Upper lobe of left lung (tissue), 6 donors: ENCODE data around the gene KIRREL1. TPM values are rescaled to one million over a fixed set of nuclear protein-coding genes. Genes with fewer than 3 reads are reported as not detected.
A peak's percentile ranks its signal among the peaks of the same experiment; 100 is the strongest.

Experiments used
- ATAC-seq, 2 donors: fragments of 200-7000 bp; cut with Tn5 transposase; one replicate each; pipeline ENCODE4 v1.9.1; 2022; ENCODE audit warnings: mild to moderate bottlenecking in 2 of 2, moderate library complexity in 2 of 2; ENCODE audit not compliant: low FRiP score in 2 of 2
- DNase-seq, 2 donors: peaks; one replicate each; pipeline ENCODE4 v3.0.0-alpha.2; 2019 to 2020
- H3K27ac ChIP-seq, 4 donors: fragments of 200-600 bp; sonication (generic); one replicate each; pipeline ENCODE4 v1.5.1; 2016 to 2019
- H3K27me3 ChIP-seq, 4 donors: fragments of 200-600 bp; sonication (generic); one replicate each; pipeline ENCODE4 v1.5.1; 2017 to 2019
- H3K36me3 ChIP-seq, 4 donors: fragments of 200-600 bp; sonication (generic); one replicate each; pipeline ENCODE4 v1.5.1; 2016 to 2019
- H3K4me1 ChIP-seq, 4 donors: fragments of 200-600 bp; sonication (generic); one replicate each; pipeline ENCODE4 v1.5.1; 2018 to 2019
- H3K4me3 ChIP-seq, 4 donors: fragments of 200-600 bp; sonication (generic); one replicate each; pipeline ENCODE4 v1.5.1; 2017 to 2019; ENCODE audit warnings: mild to moderate bottlenecking in 2 of 4, moderate library complexity in 1 of 4
- H3K9me3 ChIP-seq, 4 donors: fragments of 200-600 bp; sonication (generic); one replicate each; pipeline ENCODE4 v1.5.1; 2018 to 2019
- EP300 ChIP-seq, 4 donors: sonication (generic); formaldehyde crosslinking; IDR thresholded peaks; one replicate each; pipeline ENCODE4 v1.5.1; 2017; ENCODE audit warnings: antibody characterized with exemption in 4 of 4, control low read depth in 2 of 4
- POLR2A ChIP-seq, 4 donors: fragments of 450-650 bp; IDR thresholded peaks; one replicate each; pipeline ENCODE4 v1.5.1; 2016 to 2017; ENCODE audit warnings: antibody characterized with exemption in 4 of 4, mild to moderate bottlenecking in 2 of 4
- POLR2AphosphoS5 ChIP-seq, 2 donors: sonication (generic); formaldehyde crosslinking; IDR thresholded peaks; one replicate each; pipeline ENCODE4 v1.5.1; 2017; ENCODE audit warnings: antibody characterized with exemption in 2 of 2
- WGBS, 2 donors: methylation state at CpG; one replicate each; pipeline ENCODE4 v1.1.5; 2017 to 2018; 5-methylcytosine and 5-hydroxymethylcytosine counted together
- total RNA-seq, 6 donors: library from RNA; depleted of rRNA in 4 of 6; stranded (reverse); fragments of >200 nt in 4 of 6; gene quantifications; one replicate each; pipeline versions ENCODE4 v1.1.0 to v1.2.1, GENCODE V29; 2016 to 2021
- TF ChIP-seq, protein P1 (sequence below), 6 experiments: fragments of 450-650 bp in 4 of 6; fragments of 200-600 bp in 2 of 6; sonication (generic) in 2 of 6; IDR thresholded peaks; one replicate each; pipeline ENCODE4 v1.5.1; 2016 to 2019; ENCODE audit warnings: antibody characterized with exemption in 6 of 6
- donor health status: DM: no; HTN: no; CAD: no; lungs with moderate emphysema.
- donor health status: DM: no; HTN: yes; CAD: no; lungs with severe emphysema.

Gene KIRREL1
- total RNA-seq, 6 donors from 2014 or later: 16.9 to 40.6 (median 25.8) TPM

GRCh38 chr1:157968946-157969345 lies 24.5 kb upstream of the KIRREL1 start:
- Histone ChIP-seq H3K27me3 (no peaks in the 10 kb centered on the region), H3K4me3 (no peak overlapping the region), H3K9me3 (no peaks in the 10 kb centered on the region), H3K4me1 (peaks cover 0 to 9% (median 3%) of the 10 kb centered on the region in 4 donors), H3K36me3 (no peaks in the 10 kb centered on the region), H3K27ac (peak overlapping the region in 2 of 4 donors; percentile 10 to 55)
- DNase-seq (no peak), ATAC-seq (peak in 1 of 2 donors; percentile 20)
- TF ChIP-seq POLR2AphosphoS5 (IDR thresholded peaks at IDR 0.05) (no peak), EP300 (IDR thresholded peaks at IDR 0.05) (no peak), POLR2A (IDR thresholded peaks at IDR 0.05) (no peak)
- TF ChIP-seq, protein P1, sequence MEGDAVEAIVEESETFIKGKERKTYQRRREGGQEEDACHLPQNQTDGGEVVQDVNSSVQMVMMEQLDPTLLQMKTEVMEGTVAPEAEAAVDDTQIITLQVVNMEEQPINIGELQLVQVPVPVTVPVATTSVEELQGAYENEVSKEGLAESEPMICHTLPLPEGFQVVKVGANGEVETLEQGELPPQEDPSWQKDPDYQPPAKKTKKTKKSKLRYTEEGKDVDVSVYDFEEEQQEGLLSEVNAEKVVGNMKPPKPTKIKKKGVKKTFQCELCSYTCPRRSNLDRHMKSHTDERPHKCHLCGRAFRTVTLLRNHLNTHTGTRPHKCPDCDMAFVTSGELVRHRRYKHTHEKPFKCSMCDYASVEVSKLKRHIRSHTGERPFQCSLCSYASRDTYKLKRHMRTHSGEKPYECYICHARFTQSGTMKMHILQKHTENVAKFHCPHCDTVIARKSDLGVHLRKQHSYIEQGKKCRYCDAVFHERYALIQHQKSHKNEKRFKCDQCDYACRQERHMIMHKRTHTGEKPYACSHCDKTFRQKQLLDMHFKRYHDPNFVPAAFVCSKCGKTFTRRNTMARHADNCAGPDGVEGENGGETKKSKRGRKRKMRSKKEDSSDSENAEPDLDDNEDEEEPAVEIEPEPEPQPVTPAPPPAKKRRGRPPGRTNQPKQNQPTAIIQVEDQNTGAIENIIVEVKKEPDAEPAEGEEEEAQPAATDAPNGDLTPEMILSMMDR (IDR thresholded peaks at IDR 0.05): no peak
- WGBS, 2 donors: 48 to 60% methylated on average over 2 of the region's 2 CpGs

DNA sequence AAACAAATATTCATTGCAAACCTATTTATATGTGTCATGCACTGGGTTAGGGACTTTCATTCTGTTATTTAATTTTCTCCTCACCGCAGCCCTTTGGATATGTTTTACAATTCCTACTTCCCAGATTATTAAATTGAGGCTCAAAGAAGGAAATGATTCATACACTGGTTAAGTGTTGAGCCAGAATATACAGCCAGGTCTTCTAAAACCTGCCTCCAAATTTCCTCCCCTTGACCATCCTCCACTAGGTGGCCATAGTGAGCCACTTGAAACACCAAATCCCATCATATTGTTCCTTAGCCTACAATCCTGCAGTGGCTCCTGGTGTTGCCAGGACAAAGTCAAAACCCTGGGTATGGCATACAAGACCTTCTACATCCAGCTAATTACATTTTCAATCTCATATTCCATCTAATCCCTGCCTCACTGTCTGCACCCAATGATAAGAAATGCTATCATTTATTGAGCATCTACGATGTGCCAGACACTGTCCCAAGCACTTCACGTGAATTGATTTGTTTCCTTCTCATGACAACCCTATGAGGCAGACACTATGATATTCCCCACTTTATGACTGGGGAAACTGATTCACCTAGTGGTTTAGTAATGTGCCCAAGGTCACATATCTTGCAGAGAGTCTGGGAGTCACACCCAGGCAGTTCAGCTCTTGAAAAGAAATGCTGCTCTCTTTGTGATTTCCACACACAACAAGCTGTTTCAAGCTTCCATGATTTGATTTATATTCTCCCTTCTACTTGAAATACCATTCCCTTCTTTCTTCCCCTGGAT lies 23.6 kb upstream of the KIRREL1 start:
- DNase-seq (no peak), ATAC-seq (peak; percentile 63 to 82)
- Histone ChIP-seq H3K36me3 (no peaks in the 10 kb centered on the region), H3K27ac (no peak overlapping the region), H3K4me3 (no peak overlapping the region), H3K27me3 (no peaks in the 10 kb centered on the region), H3K4me1 (peaks cover 0 to 9% (median 3%) of the 10 kb centered on the region in 4 donors), H3K9me3 (no peaks in the 10 kb centered on the region)
- TF ChIP-seq POLR2A (IDR thresholded peaks at IDR 0.05): no peak
- TF ChIP-seq EP300 (IDR thresholded peaks at IDR 0.05): no peak
- TF ChIP-seq, protein P1 (IDR thresholded peaks at IDR 0.05): peak; percentile 31 to 67 (median 52)
- whole genome bisulfite sequencing, 2 donors: 71% methylated on average over 3 of the region's 3 CpGs

GRCh38 chr1:157971769-157972168 lies 21.7 kb upstream of the KIRREL1 start:
- Histone ChIP-seq H3K9me3 (no peaks in the 10 kb centered on the region), H3K27ac (no peak overlapping the region), H3K27me3 (no peaks in the 10 kb centered on the region), H3K4me3 (no peak overlapping the region), H3K36me3 (no peaks in the 10 kb centered on the region), H3K4me1 (peaks cover 0 to 9% (median 3%) of the 10 kb centered on the region in 4 donors)
- no peak for ATAC-seq
- DNase-seq: no peak
- TF ChIP-seq POLR2A (IDR thresholded peaks at IDR 0.05) (no peak), EP300 (IDR thresholded peaks at IDR 0.05) (no peak)
- TF ChIP-seq, protein P1 (IDR thresholded peaks at IDR 0.05): no peak

DNA sequence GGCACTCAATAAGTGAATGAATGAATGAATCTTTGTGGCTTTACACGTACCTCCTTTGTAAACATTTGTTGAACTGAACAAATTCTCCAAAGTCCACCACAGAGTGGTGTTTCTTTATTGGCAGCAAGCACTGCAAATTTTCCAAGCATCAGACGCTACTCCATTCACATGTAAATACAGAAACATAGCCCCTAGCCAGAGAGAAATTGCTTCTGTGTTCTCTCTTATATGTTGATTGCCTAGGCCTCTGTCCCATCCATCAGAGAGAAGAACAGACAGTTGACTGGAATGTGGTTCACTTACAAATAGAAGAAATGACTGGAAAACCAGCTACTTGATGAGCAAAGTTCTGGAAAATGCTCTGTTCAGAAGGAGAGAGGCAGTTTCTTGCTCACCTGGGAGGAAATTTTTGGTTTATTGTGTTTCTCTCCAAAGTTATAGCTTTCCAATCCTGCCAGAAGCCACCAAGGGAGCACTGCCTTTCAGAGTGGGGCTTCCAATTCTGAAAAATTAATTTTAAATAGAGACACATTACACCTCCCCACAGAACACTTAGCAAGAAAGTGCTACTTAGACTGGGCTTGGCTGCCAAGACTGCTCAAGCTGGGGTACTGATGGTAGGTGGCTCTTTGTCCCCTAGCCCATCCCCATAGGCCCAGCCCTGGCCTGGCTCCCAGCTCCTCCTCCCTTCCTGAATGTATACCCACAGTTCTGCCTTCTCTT lies 18.1 kb upstream of the KIRREL1 start:
- Histone ChIP-seq H3K4me1 (peaks cover 6 to 9% (median 7%) of the 10 kb centered on the region in 4 donors), H3K9me3 (no peaks in the 10 kb centered on the region), H3K36me3 (no peaks in the 10 kb centered on the region), H3K4me3 (no peak overlapping the region), H3K27ac (no peak overlapping the region), H3K27me3 (peaks cover 0 to 6% (median 0%) of the 10 kb centered on the region in 4 donors)
- WGBS, 2 donors: 68 to 81% methylated on average over 2 of the region's 2 CpGs
- no peak for TF ChIP-seq POLR2AphosphoS5 (IDR thresholded peaks at IDR 0.05)
- DNase-seq: no peak
- no peak for ATAC-seq

- Histone ChIP-seq H3K36me3 (no peaks in the 10 kb centered on the region), H3K4me1 (peaks cover 6 to 9% (median 7%) of the 10 kb centered on the region in 4 donors), H3K4me3 (no peak overlapping the region), H3K27me3 (peaks cover 0 to 6% (median 0%) of the 10 kb centered on the region in 4 donors), H3K27ac (no peak overlapping the region), H3K9me3 (no peaks in the 10 kb centered on the region)
- ATAC-seq (no peak), DNase-seq (no peak)
- WGBS, 2 donors: 83 to 84% methylated on average over 2 of the region's 2 CpGs
- no peak for TF ChIP-seq POLR2AphosphoS5 (IDR thresholded peaks at IDR 0.05)
- no peak for TF ChIP-seq POLR2A (IDR thresholded peaks at IDR 0.05)
- TF ChIP-seq EP300 (IDR thresholded peaks at IDR 0.05): no peak
- TF ChIP-seq, protein P1 (IDR thresholded peaks at IDR 0.05): no peak
These were observed 16.6 kb upstream of the KIRREL1 start for GRCh38 chr1:157976888-157977287.
